PC-9 (cell line): ENCODE measurements around the gene EFHD1.

Source experiments
- CTCF ChIP-seq: fragments of 200-600 bp; sonication (generic); conservative IDR thresholded peaks from 2 replicates; pipeline ENCODE4 v1.6.1; 2017; ENCODE audit warnings: mixed run types, antibody characterized with exemption, mild to moderate bottlenecking, moderate library complexity
- EZH2 ChIP-seq: fragments of 200-600 bp; sonication (generic); IDR thresholded peaks from 2 replicates; pipeline ENCODE4 v1.8.0; 2017; ENCODE audit warnings: antibody characterized with exemption, low read depth

- TF ChIP-seq CTCF, result no peak
- no peak for TF ChIP-seq EZH2
These were observed 20.0 kb downstream of the EFHD1 start for GRCh38 chr2:232653441-232653840.
